Prostate gland (tissue), 2 donors: ENCODE data around the gene ARPC5.
"Not testable (repeated sequence)": the region's sequence is repeated elsewhere in the genome, so short reads cannot be mapped to it uniquely, and the experiment has no call there.

ENCODE experiments used
- CTCF ChIP-seq, 4 experiments: fragments of 200-600 bp in 2 of 4; fragments of 450-650 bp in 2 of 4; sonication (generic) in 2 of 4; IDR thresholded peaks; 1 replicate in 3 of 4; 2 replicates in 1 of 4; pipeline ENCODE4 v1.5.1; 2016 to 2019; ENCODE audit warnings: antibody characterized with exemption in 4 of 4, mild to moderate bottlenecking in 2 of 4, moderate library complexity in 2 of 4
- POLR2A ChIP-seq: fragments of 450-650 bp; IDR thresholded peaks from one replicate; pipeline ENCODE4 v1.6.1; 2016; ENCODE audit warnings: antibody characterized with exemption, mild to moderate bottlenecking

DNA sequence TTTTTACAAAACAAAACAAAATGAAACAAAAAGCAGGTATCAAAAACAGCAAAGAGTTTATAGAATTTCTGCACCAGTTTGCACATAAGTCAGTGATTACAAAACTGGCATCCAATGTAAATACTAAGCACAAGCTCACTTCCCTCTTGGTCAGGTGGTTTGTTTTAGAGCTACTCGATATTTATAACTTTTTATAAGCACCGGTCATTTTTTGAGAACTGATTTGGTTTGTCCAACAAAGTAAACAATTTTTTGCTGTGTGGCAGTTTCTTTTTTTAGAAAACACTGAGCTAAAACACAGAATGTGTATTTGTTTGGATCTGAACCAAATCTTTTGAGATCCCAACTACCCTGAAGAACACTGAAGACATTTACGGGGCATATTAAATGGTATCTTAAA, 9.3 kb downstream of the ARPC5 start:
- TF ChIP-seq POLR2A; CTCF (IDR thresholded peaks at IDR 0.05): not testable (repeated sequence)
